Subcutaneous abdominal adipose tissue (tissue), 5 donors: ENCODE data around the gene RDH16.
A peak's percentile ranks its signal among the peaks of the same experiment; 100 is the strongest.
"Not testable (repeated sequence)": the region's sequence is repeated elsewhere in the genome, so short reads cannot be mapped to it uniquely, and the experiment has no call there.

Source experiments
- H3K27ac ChIP-seq: one replicate; pipeline ENCODE4 v1.7.0; 2013; ENCODE audit warnings: low read depth, mild to moderate bottlenecking, inconsistent platforms, low read length, moderate library complexity
- H3K27me3 ChIP-seq, 5 donors: one replicate each; pipeline ENCODE4 v1.7.0; 2013; ENCODE audit warnings: low read length in 5 of 5, inconsistent platforms in 1 of 5; ENCODE audit not compliant: control insufficient read depth in 5 of 5, insufficient read depth in 4 of 5
- H3K36me3 ChIP-seq, 5 donors: one replicate each; pipeline ENCODE4 v1.7.0; 2013; ENCODE audit warnings: low read length in 5 of 5; ENCODE audit not compliant: control insufficient read depth in 5 of 5, insufficient read depth in 5 of 5
- H3K4me1 ChIP-seq, 5 donors: one replicate each; pipeline ENCODE4 v1.7.0; 2013; ENCODE audit warnings: low read length in 5 of 5, mild to moderate bottlenecking in 3 of 5, moderate library complexity in 1 of 5; ENCODE audit not compliant: control insufficient read depth in 5 of 5, insufficient read depth in 5 of 5
- H3K4me3 ChIP-seq, 5 donors: one replicate each; pipeline ENCODE4 v1.7.0; 2013; ENCODE audit warnings: low read length in 5 of 5, low read depth in 1 of 5
- H3K9ac ChIP-seq, 5 donors: one replicate each; pipeline ENCODE4 v1.7.0; 2013; ENCODE audit warnings: low read length in 5 of 5, mild to moderate bottlenecking in 4 of 5, moderate library complexity in 3 of 5
- H3K9me3 ChIP-seq, 5 donors: one replicate each; pipeline ENCODE4 v1.7.0; 2013; ENCODE audit warnings: low read length in 5 of 5; ENCODE audit not compliant: control insufficient read depth in 5 of 5
- donor health status: healthy.
- donor health status: healthy.
- donor health status: healthy.
- donor health status: healthy.
- donor health status: healthy.

RDH16 gene

DNA sequence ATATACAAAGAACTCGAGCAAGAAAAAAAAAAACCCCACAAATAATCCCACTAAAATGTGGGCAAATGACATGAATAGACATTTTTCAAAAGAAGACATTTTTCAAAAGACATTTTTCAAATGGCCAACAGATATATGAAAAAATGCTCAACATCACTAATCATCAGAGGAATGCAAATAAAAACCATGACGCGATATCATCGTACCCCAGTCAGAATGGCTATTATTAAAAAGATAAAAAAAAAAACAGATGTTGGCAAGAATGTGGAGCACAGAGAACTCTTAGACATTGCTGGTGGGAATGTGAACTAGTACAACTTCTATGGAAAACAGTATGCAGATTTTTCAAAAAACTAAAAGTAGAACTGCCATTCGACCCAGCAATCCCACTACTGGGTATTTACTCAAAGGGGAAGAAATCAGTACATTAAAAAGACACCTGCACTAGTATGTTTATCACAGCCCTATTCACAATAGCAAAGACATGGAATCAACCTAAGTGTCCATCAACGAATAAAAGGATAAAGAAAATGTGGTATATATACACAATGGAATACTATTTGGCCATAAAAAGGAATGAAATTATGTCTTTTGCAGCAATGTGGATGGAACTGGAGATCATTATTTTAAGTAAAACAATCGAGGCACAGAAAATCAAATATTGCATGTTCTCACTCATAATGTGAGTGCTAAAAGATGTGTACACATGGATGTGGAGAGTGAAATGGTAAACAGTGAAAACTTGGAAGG, 32.6 kb upstream of the RDH16 start:
- H3K36me3 ChIP-seq, result peaks cover 0 to 1% (median 0%) of the 10 kb centered on the region in 5 donors
- H3K27me3 ChIP-seq, result no peaks in the 10 kb centered on the region
- H3K4me1 ChIP-seq, result peaks cover 10 to 48% (median 35%) of the 10 kb centered on the region in 5 donors
- H3K27ac ChIP-seq, result no peak overlapping the region
- H3K9ac ChIP-seq, result no peak overlapping the region
- H3K9me3 ChIP-seq, result no peaks in the 10 kb centered on the region
- H3K4me3 ChIP-seq, result no peak overlapping the region

GRCh38 chr12:56988207-56988739, 30.9 kb upstream of the RDH16 start:
- no peak overlapping the region for H3K27ac ChIP-seq

DNA sequence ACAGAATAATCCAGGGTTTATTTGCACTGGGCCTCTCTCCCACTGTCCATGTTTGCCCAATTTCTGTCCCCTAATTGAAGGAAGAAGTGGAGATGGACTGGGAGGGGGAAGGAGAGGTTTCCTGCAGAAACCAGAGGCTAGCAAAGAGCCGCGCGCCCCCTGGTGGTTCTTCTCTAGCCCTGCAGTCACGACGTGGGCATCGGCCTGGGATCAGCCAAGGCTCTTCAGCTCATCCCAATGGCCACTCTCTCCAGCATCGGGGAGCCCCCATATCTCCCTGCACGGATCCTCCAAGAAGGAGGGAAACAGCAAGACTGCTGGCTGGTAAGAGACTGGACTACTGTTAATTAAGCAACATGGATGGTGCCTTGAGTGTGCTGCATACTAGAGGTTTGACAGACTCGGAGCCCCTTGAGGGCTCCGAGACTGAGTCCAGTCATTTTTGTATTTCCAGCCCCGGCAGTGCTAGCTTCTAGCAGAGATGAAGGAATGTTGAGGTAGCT, 30.2 kb upstream of the RDH16 start:
- peak overlapping the region in 2 of 5 donors; percentile 42 to 51 for H3K4me3 ChIP-seq
- H3K4me1 ChIP-seq, result peaks cover 10 to 43% (median 35%) of the 10 kb centered on the region in 5 donors
- no peak overlapping the region for H3K27ac ChIP-seq

More at GRCh38 chr12:56988207-56988739, 30.9 kb upstream of the RDH16 start:
- no peaks in the 10 kb centered on the region for H3K9me3 ChIP-seq
- no peaks in the 10 kb centered on the region for H3K27me3 ChIP-seq
- no peaks in the 10 kb centered on the region for H3K36me3 ChIP-seq
- peak overlapping the region in 1 of 5 donors; percentile 1 for H3K9ac ChIP-seq
- peaks cover 10 to 47% (median 35%) of the 10 kb centered on the region in 5 donors for H3K4me1 ChIP-seq
- H3K4me3 ChIP-seq, result no peak overlapping the region

GRCh38 chr12:56987011-56987410, 29.6 kb upstream of the RDH16 start:
- no peak overlapping the region for H3K27ac ChIP-seq
- no peak overlapping the region for H3K9ac ChIP-seq
- no peaks in the 10 kb centered on the region for H3K9me3 ChIP-seq
- peak overlapping the region in 2 of 5 donors; percentile 42 to 51 for H3K4me3 ChIP-seq
- no peaks in the 10 kb centered on the region for H3K36me3 ChIP-seq
- peaks cover 10 to 39% (median 33%) of the 10 kb centered on the region in 5 donors for H3K4me1 ChIP-seq
- H3K27me3 ChIP-seq, result no peaks in the 10 kb centered on the region

More for the DNA sequence above, 30.2 kb upstream of the RDH16 start:
- Histone ChIP-seq H3K9me3 (no peaks in the 10 kb centered on the region), H3K9ac (no peak overlapping the region), H3K27me3 (no peaks in the 10 kb centered on the region), H3K36me3 (no peaks in the 10 kb centered on the region)

- not testable (repeated sequence) for H3K36me3 ChIP-seq, H3K27ac ChIP-seq, H3K27me3 ChIP-seq, H3K9me3 ChIP-seq, H3K9ac ChIP-seq, H3K4me3 ChIP-seq
- H3K4me1 ChIP-seq, result peaks cover 2 to 26% (median 20%) of the 10 kb centered on the region in 5 donors
Measured at GRCh38 chr12:56985714-56986113, 28.3 kb upstream of the RDH16 start.

DNA sequence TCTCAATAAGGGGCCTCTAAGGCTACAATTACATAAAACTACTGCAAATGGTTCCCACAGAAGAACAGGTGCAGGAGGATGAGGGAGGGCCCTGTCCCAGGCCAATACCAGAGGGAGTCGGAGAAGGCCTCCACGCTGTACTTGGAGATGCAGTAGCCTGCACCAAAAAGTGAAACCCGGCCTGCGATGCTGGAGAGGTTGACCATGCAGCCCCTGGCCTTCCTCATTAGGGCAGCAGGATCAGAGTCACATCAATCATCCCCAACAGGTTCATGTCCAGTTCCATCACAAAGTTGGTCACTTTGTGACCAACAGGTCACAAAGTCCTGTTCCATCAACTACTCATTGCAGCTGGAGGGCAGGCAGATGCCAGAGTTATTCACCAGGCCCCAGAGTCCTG, 26.0 kb upstream of the RDH16 start:
- peaks cover 0 to 2% (median 0%) of the 10 kb centered on the region in 5 donors for H3K36me3 ChIP-seq
- H3K9me3 ChIP-seq, result no peaks in the 10 kb centered on the region
- H3K27me3 ChIP-seq, result no peaks in the 10 kb centered on the region
- peaks cover 2 to 13% (median 12%) of the 10 kb centered on the region in 5 donors for H3K4me1 ChIP-seq
- no peak overlapping the region for H3K27ac ChIP-seq
- H3K4me3 ChIP-seq, result no peak overlapping the region
- H3K9ac ChIP-seq, result no peak overlapping the region

- H3K4me1 ChIP-seq, H3K27me3 ChIP-seq, H3K27ac ChIP-seq, H3K36me3 ChIP-seq, H3K9ac ChIP-seq, H3K9me3 ChIP-seq, H3K4me3 ChIP-seq: not testable (repeated sequence)
Measured at GRCh38 chr12:56982578-56983236, 25.3 kb upstream of the RDH16 start.

DNA sequence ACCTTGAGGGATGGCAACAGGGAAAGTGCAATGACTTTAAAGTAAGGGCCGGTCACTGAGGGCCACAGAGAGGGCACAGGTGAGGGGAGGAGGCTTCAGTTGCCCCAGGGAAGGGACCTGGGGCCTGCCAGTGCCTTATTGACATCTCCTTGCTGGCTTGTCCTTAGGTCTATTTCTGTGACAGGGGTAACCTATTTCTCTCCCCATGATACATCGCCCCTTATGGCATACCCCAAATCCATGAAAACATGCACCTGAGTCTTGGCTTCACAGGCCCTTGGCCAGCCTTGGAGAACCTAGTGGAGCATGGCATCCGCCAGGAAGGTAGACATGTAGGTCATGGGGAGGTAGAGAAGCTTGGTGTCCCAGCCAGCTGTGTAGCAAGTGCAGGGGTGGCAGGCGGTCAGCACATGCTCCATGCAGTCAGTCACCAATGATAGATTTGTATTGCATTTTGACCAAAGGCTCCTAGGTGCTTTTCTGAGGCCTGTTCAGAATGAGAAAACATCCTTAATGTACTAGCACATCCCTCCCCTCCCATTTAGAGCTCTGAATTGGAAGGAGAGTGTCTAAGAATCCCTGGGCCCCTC, 23.6 kb upstream of the RDH16 start:
- H3K9ac ChIP-seq, result no peak overlapping the region
- H3K27ac ChIP-seq, result no peak overlapping the region
- no peaks in the 10 kb centered on the region for H3K4me1 ChIP-seq
- H3K27me3 ChIP-seq, result no peaks in the 10 kb centered on the region
- H3K4me3 ChIP-seq, result no peak overlapping the region
- peaks cover 0 to 2% (median 0%) of the 10 kb centered on the region in 5 donors for H3K36me3 ChIP-seq
- no peaks in the 10 kb centered on the region for H3K9me3 ChIP-seq

GRCh38 chr12:56980268-56980667, 22.9 kb upstream of the RDH16 start:
- H3K27me3 ChIP-seq, result no peaks in the 10 kb centered on the region
- H3K36me3 ChIP-seq, result peaks cover 0 to 2% (median 0%) of the 10 kb centered on the region in 5 donors
- H3K27ac ChIP-seq, result no peak overlapping the region
- H3K9ac ChIP-seq, result no peak overlapping the region
- H3K9me3 ChIP-seq, result no peaks in the 10 kb centered on the region
- H3K4me1 ChIP-seq, result no peaks in the 10 kb centered on the region
- H3K4me3 ChIP-seq, result no peak overlapping the region

GRCh38 chr12:56979628-56980027, 22.2 kb upstream of the RDH16 start:
- Histone ChIP-seq H3K27me3 (no peaks in the 10 kb centered on the region), H3K9ac (no peak overlapping the region), H3K4me1 (no peaks in the 10 kb centered on the region)

More at GRCh38 chr12:56979628-56980027, 22.2 kb upstream of the RDH16 start:
- Histone ChIP-seq H3K36me3 (peaks cover 0 to 2% (median 0%) of the 10 kb centered on the region in 5 donors), H3K27ac (no peak overlapping the region), H3K9me3 (no peaks in the 10 kb centered on the region), H3K4me3 (no peak overlapping the region)
